Mammary epithelial cell (primary cell): ENCODE measurements around the gene ALPG.

ENCODE experiments used
- EZH2 ChIP-seq: IDR thresholded peaks from 2 replicates; pipeline ENCODE4 v1.6.1; 2012; ENCODE audit warnings: low read length, inconsistent platforms, borderline replicate concordance
- TF ChIP-seq, protein P1 (sequence below), 2 donors: IDR thresholded peaks in 1 of 2; conservative IDR thresholded peaks in 1 of 2; 2 replicates each; pipeline ENCODE4 v1.5.1; 2011 to 2012; ENCODE audit warnings: inconsistent platforms in 2 of 2, low read length in 2 of 2, mild to moderate bottlenecking in 2 of 2, control low read depth in 1 of 2, low read depth in 1 of 2; ENCODE audit not compliant: insufficient read depth in 1 of 2; ENCODE audit errors: extremely low read depth in 1 of 2

DNA sequence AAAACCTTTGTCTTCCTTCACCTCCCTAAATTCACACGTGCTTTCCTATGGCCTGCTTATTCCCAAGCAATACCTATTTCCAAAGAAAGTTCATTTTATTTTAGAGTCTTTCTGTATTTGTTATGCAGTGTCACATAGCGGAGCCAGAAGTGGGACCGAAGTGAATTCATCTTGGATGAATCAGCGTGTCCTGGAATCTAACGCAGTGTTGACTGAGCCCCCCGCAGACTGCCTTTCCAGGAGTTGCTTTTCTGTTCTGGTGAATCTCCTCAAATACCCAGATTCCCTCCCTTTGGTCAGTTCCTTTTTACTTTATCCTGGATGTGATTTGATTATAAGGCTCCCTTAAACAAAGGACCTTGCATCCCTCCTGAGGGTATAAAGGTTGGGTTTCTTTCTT, 17.3 kb upstream of the ALPG start:
- TF ChIP-seq, protein P1, sequence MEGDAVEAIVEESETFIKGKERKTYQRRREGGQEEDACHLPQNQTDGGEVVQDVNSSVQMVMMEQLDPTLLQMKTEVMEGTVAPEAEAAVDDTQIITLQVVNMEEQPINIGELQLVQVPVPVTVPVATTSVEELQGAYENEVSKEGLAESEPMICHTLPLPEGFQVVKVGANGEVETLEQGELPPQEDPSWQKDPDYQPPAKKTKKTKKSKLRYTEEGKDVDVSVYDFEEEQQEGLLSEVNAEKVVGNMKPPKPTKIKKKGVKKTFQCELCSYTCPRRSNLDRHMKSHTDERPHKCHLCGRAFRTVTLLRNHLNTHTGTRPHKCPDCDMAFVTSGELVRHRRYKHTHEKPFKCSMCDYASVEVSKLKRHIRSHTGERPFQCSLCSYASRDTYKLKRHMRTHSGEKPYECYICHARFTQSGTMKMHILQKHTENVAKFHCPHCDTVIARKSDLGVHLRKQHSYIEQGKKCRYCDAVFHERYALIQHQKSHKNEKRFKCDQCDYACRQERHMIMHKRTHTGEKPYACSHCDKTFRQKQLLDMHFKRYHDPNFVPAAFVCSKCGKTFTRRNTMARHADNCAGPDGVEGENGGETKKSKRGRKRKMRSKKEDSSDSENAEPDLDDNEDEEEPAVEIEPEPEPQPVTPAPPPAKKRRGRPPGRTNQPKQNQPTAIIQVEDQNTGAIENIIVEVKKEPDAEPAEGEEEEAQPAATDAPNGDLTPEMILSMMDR (conservative IDR thresholded peaks at IDR 0.05 in 1 of 2, IDR thresholded peaks at IDR 0.05 in 1 of 2; ENCODE audit: extremely low read depth in 1 of 2, insufficient read depth in 1 of 2, low read depth in 1 of 2, low read length in 2 of 2) = no peak
- no peak for TF ChIP-seq EZH2
